CD14-positive monocyte (primary cell): ENCODE results near the gene GCDH. TPM values are rescaled to one million over a fixed set of nuclear protein-coding genes. Genes with fewer than 3 reads are reported as not detected.
A peak's percentile ranks its signal among the peaks of the same experiment; 100 is the strongest.

Experiments
- DNase-seq, 3 donors: peaks; one replicate each; pipeline ENCODE4 v3.0.0-alpha.2; 2011 to 2022
- H2AFZ ChIP-seq: 2 replicates; pipeline ENCODE4 v1.6.0; 2012; ENCODE audit warnings: mild to moderate bottlenecking, low read depth, low read length, inconsistent platforms; ENCODE audit not compliant: insufficient read depth, poor library complexity, severe bottlenecking
- H3K27ac ChIP-seq, 2 donors: 1 replicate in 1 of 2; 2 replicates in 1 of 2; pipeline ENCODE4 v1.5.1; 2012 to 2013; ENCODE audit warnings: low read length in 2 of 2, control low read depth in 1 of 2, inconsistent platforms in 1 of 2, low read depth in 1 of 2, mild to moderate bottlenecking in 1 of 2
- H3K27me3 ChIP-seq, 2 donors: one replicate each; pipeline versions ENCODE4 v1.6.0 to v1.6.1; 2011 to 2013; ENCODE audit warnings: low read length in 2 of 2; ENCODE audit not compliant: control insufficient read depth in 2 of 2, insufficient read depth in 2 of 2
- H3K36me3 ChIP-seq, 2 donors: replicated peaks in 1 of 2; 1 replicate in 1 of 2; 2 replicates in 1 of 2; pipeline versions ENCODE4 v1.5.1 to v1.6.1; 2012 to 2013; ENCODE audit warnings: low read length in 2 of 2, control low read depth in 1 of 2, inconsistent platforms in 1 of 2, mild to moderate bottlenecking in 1 of 2; ENCODE audit not compliant: insufficient read depth in 2 of 2, control insufficient read depth in 1 of 2
- H3K4me1 ChIP-seq, 2 donors: 1 replicate in 1 of 2; 2 replicates in 1 of 2; pipeline versions ENCODE4 v1.5.1 to v1.6.1; 2012 to 2013; ENCODE audit warnings: low read length in 2 of 2, control low read depth in 1 of 2, inconsistent platforms in 1 of 2, mild to moderate bottlenecking in 1 of 2, moderate library complexity in 1 of 2; ENCODE audit not compliant: insufficient read depth in 2 of 2, control insufficient read depth in 1 of 2
- H3K4me2 ChIP-seq: replicated peaks from 2 replicates; pipeline ENCODE3; 2012; ENCODE audit warnings: low read length, moderate library complexity, mild to moderate bottlenecking; ENCODE audit not compliant: poor library complexity, severe bottlenecking; ENCODE audit errors: extremely low read depth
- H3K4me3 ChIP-seq, 3 experiments: fragments of 200-600 bp in 1 of 3; sonication (generic) in 1 of 3; replicated peaks in 1 of 3; 1 replicate in 2 of 3; 2 replicates in 1 of 3; pipeline ENCODE4 v1.5.1; 2011 to 2013; ENCODE audit warnings: low read length in 3 of 3, mild to moderate bottlenecking in 3 of 3, control low read depth in 2 of 3, low read depth in 2 of 3, inconsistent platforms in 1 of 3, moderate library complexity in 1 of 3
- H3K79me2 ChIP-seq: 2 replicates; pipeline ENCODE4 v1.6.0; 2012; ENCODE audit warnings: mild to moderate bottlenecking, control low read depth, inconsistent platforms, low read length, moderate library complexity; ENCODE audit not compliant: insufficient read depth
- H3K9ac ChIP-seq: 2 replicates; pipeline ENCODE4 v1.6.0; 2017; ENCODE audit warnings: low read length, mild to moderate bottlenecking; ENCODE audit not compliant: insufficient read depth, poor library complexity, severe bottlenecking
- H3K9me3 ChIP-seq, 2 donors: replicated peaks in 1 of 2; 1 replicate in 1 of 2; 2 replicates in 1 of 2; pipeline versions ENCODE4 v1.5.1 to v1.6.1; 2012 to 2013; ENCODE audit warnings: low read length in 2 of 2, control low read depth in 1 of 2; ENCODE audit not compliant: control insufficient read depth in 1 of 2, insufficient read depth in 1 of 2
- H4K20me1 ChIP-seq: 2 replicates; pipeline ENCODE4 v1.6.0; 2012; ENCODE audit warnings: mild to moderate bottlenecking, low read length, control low read depth, moderate library complexity; ENCODE audit not compliant: insufficient read depth
- H3K27ac Mint-ChIP-seq, 7 donors: one replicate each; pipeline ENCODE4 v1.8.0; 2020; ENCODE audit warnings: mild to moderate bottlenecking in 7 of 7, mixed read lengths in 7 of 7, moderate library complexity in 6 of 7, inconsistent platforms in 2 of 7
- H3K27me3 Mint-ChIP-seq, 3 donors: one replicate each; pipeline ENCODE4 v1.8.0; 2021 to 2022; ENCODE audit warnings: low read depth in 3 of 3, mild to moderate bottlenecking in 3 of 3, mixed read lengths in 3 of 3, moderate library complexity in 3 of 3, inconsistent platforms in 1 of 3
- H3K36me3 Mint-ChIP-seq, 2 donors: one replicate each; pipeline ENCODE4 v1.8.0; 2020; ENCODE audit warnings: mixed read lengths in 2 of 2, inconsistent platforms in 1 of 2, mild to moderate bottlenecking in 1 of 2
- H3K4me1 Mint-ChIP-seq: one replicate; pipeline ENCODE4 v1.8.0; 2020; ENCODE audit warnings: mild to moderate bottlenecking, mixed read lengths
- H3K4me3 Mint-ChIP-seq, 2 donors: one replicate each; pipeline ENCODE4 v1.8.0; 2020; ENCODE audit warnings: mild to moderate bottlenecking in 2 of 2, mixed read lengths in 2 of 2, moderate library complexity in 1 of 2
- H3K9me3 Mint-ChIP-seq, 7 donors: one replicate each; pipeline ENCODE4 v1.8.0; 2020 to 2022; ENCODE audit warnings: mixed read lengths in 7 of 7, mild to moderate bottlenecking in 6 of 7, moderate library complexity in 6 of 7, inconsistent platforms in 2 of 7
- WGBS: methylation state at CpG from one replicate; pipeline ENCODE4 v1.1.5; 2013; ENCODE audit warnings: missing lambda C conversion rate; ENCODE audit not compliant: insufficient coverage; 5-methylcytosine and 5-hydroxymethylcytosine counted together
- intact Hi-C, 2 donors: fragments of 100-400 bp; cut with micrococcal nuclease; formaldehyde crosslinking; loops; one replicate each; pipeline versions ENCODE4 v1.15.0 to v1.15.1; 2023
- polyA minus RNA-seq: library from RNA; depleted of rRNA, polyadenylated mRNA; stranded (reverse); fragments of >200 nt; gene quantifications from 2 replicates; pipeline ENCODE4 v1.2.3, GENCODE V29; 2012
- polyA plus RNA-seq, 3 donors: library from polyadenylated mRNA; depleted of rRNA in 1 of 3; unstranded in 2 of 3; stranded (reverse) in 1 of 3; fragments of 300-500 nt in 2 of 3; fragments of >200 nt in 1 of 3; fragmentation: Illumina TruSeq in 2 of 3; gene quantifications; 1 replicate in 2 of 3; 2 replicates in 1 of 3; pipeline ENCODE4 v1.2.3, GENCODE V29; 2012 to 2021
- total RNA-seq, 12 experiments: library from RNA in 1 of 12; stranded (reverse) in 1 of 12; fragments of 120-200 nt in 1 of 12; gene quantifications; one replicate each; pipeline ENCODE4 v1.2.4 and lab custom pipeline; 2013 to 2026; ENCODE audit warnings: mixed read lengths in 6 of 12, inconsistent platforms in 1 of 12
- TF ChIP-seq, protein P1 (sequence below): fragments of 200-600 bp; IDR thresholded peaks from one replicate; pipeline ENCODE4 v1.8.0; 2022; ENCODE audit warnings: antibody characterized with exemption, mild to moderate bottlenecking

The GCDH gene
- 14.7 TPM for total RNA-seq (2013)
- polyA plus RNA-seq (10 to 100 TPM in 1 of 3 donors, 1 to 10 TPM in 2; 7.3 to 30.5 (median 9.6) TPM), polyA minus RNA-seq (16.4 and 17.2 TPM in 2 replicates), total RNA-seq (lab: John Stamatoyannopoulos, UW) (1.7 to 9.1 (median 7.4) reads per million in 11 experiments)

- peak within 1 kb of the TSS; percentile 59 for H3K9ac ChIP-seq
- peaks cover 19 to 24% of the 10 kb centered on the region in 2 donors for H3K4me1 ChIP-seq
- peaks cover 11% of the 10 kb centered on the region for H3K79me2 ChIP-seq
- Mint-ChIP-seq H3K4me3 (peak within 1 kb of the TSS; percentile 89 to 94), H3K9me3 (no peaks in the 10 kb centered on the region), H3K36me3 (peaks cover 22 to 26% of the 10 kb centered on the region in 2 donors), H3K27ac (peak within 1 kb of the TSS; percentile 80 to 94 (median 89)), H3K27me3 (peaks cover 7 to 14% (median 11%) of the 10 kb centered on the region in 3 donors), H3K4me1 (peaks cover 24% of the 10 kb centered on the region)
- H3K27ac ChIP-seq, result peak within 1 kb of the TSS; percentile 33 to 78
- peaks cover 16 to 26% of the 10 kb centered on the region in 2 donors for H3K36me3 ChIP-seq
- peaks cover 0 to 6% of the 10 kb centered on the region in 2 donors for H3K27me3 ChIP-seq
- intact Hi-C loops, result loop anchor here in 1 of 2 donors (5.0 kb wide), 1 partner anchor 41 kb away; the partner anchor contains the start of gene FARSA
- peak within 1 kb of the TSS; percentile 39 to 88 (median 75) for H3K4me3 ChIP-seq
- DNase-seq, result peak; percentile 96 to 99 (median 97)
- no peaks in the 10 kb centered on the region for H3K9me3 ChIP-seq
- peak within 1 kb of the TSS; percentile 81 for H2AFZ ChIP-seq
- TF ChIP-seq, protein P1, sequence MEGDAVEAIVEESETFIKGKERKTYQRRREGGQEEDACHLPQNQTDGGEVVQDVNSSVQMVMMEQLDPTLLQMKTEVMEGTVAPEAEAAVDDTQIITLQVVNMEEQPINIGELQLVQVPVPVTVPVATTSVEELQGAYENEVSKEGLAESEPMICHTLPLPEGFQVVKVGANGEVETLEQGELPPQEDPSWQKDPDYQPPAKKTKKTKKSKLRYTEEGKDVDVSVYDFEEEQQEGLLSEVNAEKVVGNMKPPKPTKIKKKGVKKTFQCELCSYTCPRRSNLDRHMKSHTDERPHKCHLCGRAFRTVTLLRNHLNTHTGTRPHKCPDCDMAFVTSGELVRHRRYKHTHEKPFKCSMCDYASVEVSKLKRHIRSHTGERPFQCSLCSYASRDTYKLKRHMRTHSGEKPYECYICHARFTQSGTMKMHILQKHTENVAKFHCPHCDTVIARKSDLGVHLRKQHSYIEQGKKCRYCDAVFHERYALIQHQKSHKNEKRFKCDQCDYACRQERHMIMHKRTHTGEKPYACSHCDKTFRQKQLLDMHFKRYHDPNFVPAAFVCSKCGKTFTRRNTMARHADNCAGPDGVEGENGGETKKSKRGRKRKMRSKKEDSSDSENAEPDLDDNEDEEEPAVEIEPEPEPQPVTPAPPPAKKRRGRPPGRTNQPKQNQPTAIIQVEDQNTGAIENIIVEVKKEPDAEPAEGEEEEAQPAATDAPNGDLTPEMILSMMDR, result no peak
- peaks cover 6% of the 10 kb centered on the region for H4K20me1 ChIP-seq
- WGBS, result under 1% methylated on average over 49 of the region's 49 CpGs
- H3K4me2 ChIP-seq, result peak within 1 kb of the TSS; percentile 90
These were observed at the start of gene GCDH for GRCh38 chr19:12890787-12891552. Gene GCDH (plus strand): TSS chr19:12891160. CDS start chr19:12891305, 145 bp downstream.

- H3K36me3 Mint-ChIP-seq, result peaks cover 2 to 5% of the 10 kb centered on the region in 2 donors
- H3K27ac ChIP-seq, result no peak overlapping the region
- H3K4me1 Mint-ChIP-seq, result peaks cover 25% of the 10 kb centered on the region
- TF ChIP-seq, protein P1, result no peak
- H3K4me2 ChIP-seq, result no peak overlapping the region
- no peaks in the 10 kb centered on the region for H3K36me3 ChIP-seq
- peaks cover 3 to 22% (median 16%) of the 10 kb centered on the region in 7 donors for H3K9me3 Mint-ChIP-seq
- DNase-seq, result no peak
- H3K79me2 ChIP-seq, result no peaks in the 10 kb centered on the region
- H3K27me3 ChIP-seq, result peaks cover 37 to 65% of the 10 kb centered on the region in 2 donors
- peaks cover 6 to 31% of the 10 kb centered on the region in 2 donors for H3K9me3 ChIP-seq
- no peak overlapping the region for H3K4me3 ChIP-seq
- intact Hi-C loops, result loop anchor here in 1 of 2 donors (5.0 kb wide), 1 partner anchor 35 kb away; the partner anchor contains the start of gene RNASEH2A
- H3K4me1 ChIP-seq, result peaks cover 22 to 30% of the 10 kb centered on the region in 2 donors
- peaks cover 61 to 80% (median 67%) of the 10 kb centered on the region in 3 donors for H3K27me3 Mint-ChIP-seq
- H3K9ac ChIP-seq, result no peak overlapping the region
- peak overlapping the region in 1 of 2 donors; percentile 35 for H3K4me3 Mint-ChIP-seq
- H3K27ac Mint-ChIP-seq, result no peak overlapping the region
- no peak overlapping the region for H2AFZ ChIP-seq
- H4K20me1 ChIP-seq, result no peaks in the 10 kb centered on the region
- WGBS, result 96% methylated on average over 18 of the region's 18 CpGs
These were observed 48.4 kb upstream of the GCDH start for GRCh38 chr19:12842511-12842910.
